Measurements from ENCODE around the gene CST9. TPM values are rescaled to one million over a fixed set of nuclear protein-coding genes. Genes with fewer than 3 reads are reported as not detected.

CST9 gene
- total and polyA plus RNA-seq, 2 of the 13 experiments (the other 11 are each of a cell fraction or from before 2014, with no cell fraction given): 0.07 TPM; not detected in 1

DNA sequence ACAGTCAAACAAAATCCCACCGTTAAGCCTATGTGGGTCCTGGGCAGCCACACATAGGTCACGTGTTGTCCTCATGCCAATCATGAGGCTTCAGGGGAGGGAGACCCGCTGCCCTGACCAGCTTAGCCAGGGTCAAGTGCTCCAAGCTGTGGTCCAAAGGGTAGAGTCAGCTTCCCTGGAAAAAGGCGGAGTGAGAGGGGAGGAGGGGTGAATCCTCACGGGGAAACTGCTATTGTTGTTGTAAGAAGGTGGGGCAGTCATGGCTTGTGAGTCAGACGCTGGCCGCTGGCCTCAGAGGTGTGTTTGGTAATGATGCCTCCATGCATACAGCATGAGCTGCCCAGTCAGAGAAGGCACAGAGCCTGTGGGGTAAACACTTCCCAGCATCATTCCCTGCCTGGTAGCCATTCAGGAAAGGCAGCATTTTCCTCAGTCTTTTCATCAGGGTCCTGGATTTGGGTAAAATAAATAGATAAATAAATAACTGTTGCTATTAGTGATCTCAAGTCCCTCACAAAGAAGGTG, 23.4 kb upstream of the CST9 start (continued):
- TF ChIP-seq SYNCRIP (IDR thresholded peaks at IDR 0.05; ENCODE audit: insufficient read depth, low read depth, low read length) (no peak), ZNF460 (CRISPR knock-in tag; IDR thresholded peaks at IDR 0.05; ENCODE audit: borderline replicate concordance) (no peak), ZNF569 (CRISPR knock-in tag; IDR thresholded peaks at IDR 0.05; ENCODE audit: borderline replicate concordance) (no peak), KMT2B (CRISPR knock-in tag; IDR thresholded peaks at IDR 0.05) (0 out of 2 replicates have a peak, but pooled peaks have one; percentile 60), ZNF614 (CRISPR knock-in tag; IDR thresholded peaks at IDR 0.05; ENCODE audit: borderline replicate concordance) (peak; percentile 90), NFYC (CRISPR knock-in tag; IDR thresholded peaks at IDR 0.05) (peak; percentile 74), ZBTB3 (CRISPR knock-in tag; IDR thresholded peaks at IDR 0.05; ENCODE audit: borderline replicate concordance, low read depth) (no peak), NKX3-1 (CRISPR knock-in tag; IDR thresholded peaks at IDR 0.05) (no peak), SOX6 (IDR thresholded peaks at IDR 0.05) (no peak), SOX6 (CRISPR knock-in tag; IDR thresholded peaks at IDR 0.05) (peak; percentile 99), MED13 (CRISPR knock-in tag; IDR thresholded peaks at IDR 0.05) (no peak), RELA (CRISPR knock-in tag; IDR thresholded peaks at IDR 0.05) (no peak), NRL (CRISPR knock-in tag; IDR thresholded peaks at IDR 0.05; ENCODE audit: borderline replicate concordance) (peak; percentile 23; the same call in 1 of the 2 replicates)
- TF ChIP-seq, protein P1, sequence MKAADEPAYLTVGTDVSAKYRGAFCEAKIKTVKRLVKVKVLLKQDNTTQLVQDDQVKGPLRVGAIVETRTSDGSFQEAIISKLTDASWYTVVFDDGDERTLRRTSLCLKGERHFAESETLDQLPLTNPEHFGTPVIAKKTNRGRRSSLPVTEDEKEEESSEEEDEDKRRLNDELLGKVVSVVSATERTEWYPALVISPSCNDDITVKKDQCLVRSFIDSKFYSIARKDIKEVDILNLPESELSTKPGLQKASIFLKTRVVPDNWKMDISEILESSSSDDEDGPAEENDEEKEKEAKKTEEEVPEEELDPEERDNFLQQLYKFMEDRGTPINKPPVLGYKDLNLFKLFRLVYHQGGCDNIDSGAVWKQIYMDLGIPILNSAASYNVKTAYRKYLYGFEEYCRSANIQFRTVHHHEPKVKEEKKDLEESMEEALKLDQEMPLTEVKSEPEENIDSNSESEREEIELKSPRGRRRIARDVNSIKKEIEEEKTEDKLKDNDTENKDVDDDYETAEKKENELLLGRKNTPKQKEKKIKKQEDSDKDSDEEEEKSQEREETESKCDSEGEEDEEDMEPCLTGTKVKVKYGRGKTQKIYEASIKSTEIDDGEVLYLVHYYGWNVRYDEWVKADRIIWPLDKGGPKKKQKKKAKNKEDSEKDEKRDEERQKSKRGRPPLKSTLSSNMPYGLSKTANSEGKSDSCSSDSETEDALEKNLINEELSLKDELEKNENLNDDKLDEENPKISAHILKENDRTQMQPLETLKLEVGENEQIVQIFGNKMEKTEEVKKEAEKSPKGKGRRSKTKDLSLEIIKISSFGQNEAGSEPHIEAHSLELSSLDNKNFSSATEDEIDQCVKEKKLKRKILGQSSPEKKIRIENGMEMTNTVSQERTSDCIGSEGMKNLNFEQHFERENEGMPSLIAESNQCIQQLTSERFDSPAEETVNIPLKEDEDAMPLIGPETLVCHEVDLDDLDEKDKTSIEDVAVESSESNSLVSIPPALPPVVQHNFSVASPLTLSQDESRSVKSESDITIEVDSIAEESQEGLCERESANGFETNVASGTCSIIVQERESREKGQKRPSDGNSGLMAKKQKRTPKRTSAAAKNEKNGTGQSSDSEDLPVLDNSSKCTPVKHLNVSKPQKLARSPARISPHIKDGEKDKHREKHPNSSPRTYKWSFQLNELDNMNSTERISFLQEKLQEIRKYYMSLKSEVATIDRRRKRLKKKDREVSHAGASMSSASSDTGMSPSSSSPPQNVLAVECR (CRISPR knock-in tag; IDR thresholded peaks at IDR 0.05; ENCODE audit: borderline replicate concordance): peak; percentile 82; the same call in 1 of the 2 replicates
- TF ChIP-seq, protein P2, sequence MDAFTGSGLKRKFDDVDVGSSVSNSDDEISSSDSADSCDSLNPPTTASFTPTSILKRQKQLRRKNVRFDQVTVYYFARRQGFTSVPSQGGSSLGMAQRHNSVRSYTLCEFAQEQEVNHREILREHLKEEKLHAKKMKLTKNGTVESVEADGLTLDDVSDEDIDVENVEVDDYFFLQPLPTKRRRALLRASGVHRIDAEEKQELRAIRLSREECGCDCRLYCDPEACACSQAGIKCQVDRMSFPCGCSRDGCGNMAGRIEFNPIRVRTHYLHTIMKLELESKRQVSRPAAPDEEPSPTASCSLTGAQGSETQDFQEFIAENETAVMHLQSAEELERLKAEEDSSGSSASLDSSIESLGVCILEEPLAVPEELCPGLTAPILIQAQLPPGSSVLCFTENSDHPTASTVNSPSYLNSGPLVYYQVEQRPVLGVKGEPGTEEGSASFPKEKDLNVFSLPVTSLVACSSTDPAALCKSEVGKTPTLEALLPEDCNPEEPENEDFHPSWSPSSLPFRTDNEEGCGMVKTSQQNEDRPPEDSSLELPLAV (CRISPR knock-in tag; conservative IDR thresholded peaks at IDR 0.05; ENCODE audit: low read depth): no peak; the same call in 1 of the 2 replicates
- TF ChIP-seq, protein P3, sequence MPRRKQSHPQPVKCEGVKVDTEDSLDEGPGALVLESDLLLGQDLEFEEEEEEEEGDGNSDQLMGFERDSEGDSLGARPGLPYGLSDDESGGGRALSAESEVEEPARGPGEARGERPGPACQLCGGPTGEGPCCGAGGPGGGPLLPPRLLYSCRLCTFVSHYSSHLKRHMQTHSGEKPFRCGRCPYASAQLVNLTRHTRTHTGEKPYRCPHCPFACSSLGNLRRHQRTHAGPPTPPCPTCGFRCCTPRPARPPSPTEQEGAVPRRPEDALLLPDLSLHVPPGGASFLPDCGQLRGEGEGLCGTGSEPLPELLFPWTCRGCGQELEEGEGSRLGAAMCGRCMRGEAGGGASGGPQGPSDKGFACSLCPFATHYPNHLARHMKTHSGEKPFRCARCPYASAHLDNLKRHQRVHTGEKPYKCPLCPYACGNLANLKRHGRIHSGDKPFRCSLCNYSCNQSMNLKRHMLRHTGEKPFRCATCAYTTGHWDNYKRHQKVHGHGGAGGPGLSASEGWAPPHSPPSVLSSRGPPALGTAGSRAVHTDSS (CRISPR knock-in tag; conservative IDR thresholded peaks at IDR 0.05): no peak
- TF ChIP-seq, protein P4, sequence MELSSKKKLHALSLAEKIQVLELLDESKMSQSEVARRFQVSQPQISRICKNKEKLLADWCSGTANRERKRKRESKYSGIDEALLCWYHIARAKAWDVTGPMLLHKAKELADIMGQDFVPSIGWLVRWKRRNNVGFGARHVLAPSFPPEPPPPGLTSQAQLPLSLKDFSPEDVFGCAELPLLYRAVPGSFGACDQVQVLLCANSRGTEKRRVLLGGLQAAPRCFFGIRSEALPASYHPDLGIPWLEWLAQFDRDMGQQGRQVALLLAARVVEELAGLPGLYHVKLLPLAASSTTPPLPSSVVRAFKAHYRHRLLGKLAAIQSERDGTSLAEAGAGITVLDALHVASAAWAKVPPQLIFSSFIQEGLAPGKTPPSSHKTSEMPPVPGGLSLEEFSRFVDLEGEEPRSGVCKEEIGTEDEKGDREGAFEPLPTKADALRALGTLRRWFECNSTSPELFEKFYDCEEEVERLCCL (CRISPR knock-in tag; IDR thresholded peaks at IDR 0.05; ENCODE audit: borderline replicate concordance): 0 out of 2 replicates have a peak, but pooled peaks have one; percentile 13
- TF ChIP-seq, protein P5, sequence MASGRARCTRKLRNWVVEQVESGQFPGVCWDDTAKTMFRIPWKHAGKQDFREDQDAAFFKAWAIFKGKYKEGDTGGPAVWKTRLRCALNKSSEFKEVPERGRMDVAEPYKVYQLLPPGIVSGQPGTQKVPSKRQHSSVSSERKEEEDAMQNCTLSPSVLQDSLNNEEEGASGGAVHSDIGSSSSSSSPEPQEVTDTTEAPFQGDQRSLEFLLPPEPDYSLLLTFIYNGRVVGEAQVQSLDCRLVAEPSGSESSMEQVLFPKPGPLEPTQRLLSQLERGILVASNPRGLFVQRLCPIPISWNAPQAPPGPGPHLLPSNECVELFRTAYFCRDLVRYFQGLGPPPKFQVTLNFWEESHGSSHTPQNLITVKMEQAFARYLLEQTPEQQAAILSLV (CRISPR knock-in tag; IDR thresholded peaks at IDR 0.05; ENCODE audit: borderline replicate concordance): peak; percentile 20; the same call in 1 of the 2 replicates
- TF ChIP-seq, protein P6, sequence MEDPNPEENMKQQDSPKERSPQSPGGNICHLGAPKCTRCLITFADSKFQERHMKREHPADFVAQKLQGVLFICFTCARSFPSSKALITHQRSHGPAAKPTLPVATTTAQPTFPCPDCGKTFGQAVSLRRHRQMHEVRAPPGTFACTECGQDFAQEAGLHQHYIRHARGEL (CRISPR knock-in tag; IDR thresholded peaks at IDR 0.05): no peak

All from HepG2 (cell line).